Smooth muscle cell of bladder (primary cell): ENCODE measurements around the gene OSGEP. TPM values are rescaled to one million over a fixed set of nuclear protein-coding genes. Genes with fewer than 3 reads are reported as not detected.

Source experiments
- total RNA-seq: library from RNA; depleted of rRNA; stranded (reverse); fragments of >200 nt; gene quantifications from 2 replicates; pipeline ENCODE4 v1.2.3, GENCODE V29; 2014

OSGEP gene
- 23.1 and 25.9 TPM in 2 replicates for total RNA-seq

DNA sequence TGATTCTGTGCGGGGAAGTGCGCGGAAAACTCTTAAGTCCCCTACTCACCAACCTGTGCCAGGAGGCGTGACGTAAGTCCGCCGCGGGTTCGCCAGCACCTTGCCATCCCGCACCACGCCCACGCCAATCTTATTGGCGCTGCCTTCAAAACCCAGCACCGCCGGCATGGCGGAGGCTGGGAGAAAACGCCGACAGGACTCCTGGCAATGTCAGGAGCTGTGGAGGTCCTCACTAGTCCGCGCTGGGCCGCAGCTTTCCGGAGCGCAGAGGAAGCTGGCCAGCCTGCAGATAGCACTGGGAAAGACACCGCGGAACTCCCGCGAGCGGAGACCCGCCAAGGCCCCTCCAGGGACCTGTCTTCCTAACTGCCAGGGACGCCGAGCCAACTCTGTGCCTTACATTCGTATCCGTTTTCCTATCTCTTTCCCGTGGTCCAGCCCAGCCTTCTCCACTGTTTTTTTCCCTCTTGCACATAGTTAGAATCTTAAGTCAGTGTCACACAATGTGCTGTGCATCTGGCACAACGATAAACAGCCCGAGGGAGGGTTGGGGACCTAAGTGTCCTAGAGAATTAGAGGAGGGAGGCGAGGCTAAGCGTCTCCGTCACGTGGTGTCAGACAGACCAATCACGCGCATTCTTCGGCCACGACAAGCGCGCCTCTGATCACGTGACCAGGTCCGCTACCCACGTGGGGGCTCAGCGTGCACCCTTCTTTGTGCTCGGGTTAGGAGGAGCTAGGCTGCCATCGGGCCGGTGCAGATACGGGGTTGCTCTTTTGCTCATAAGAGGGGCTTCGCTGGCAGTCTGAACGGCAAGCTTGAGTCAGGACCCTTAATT lies at the start of gene OSGEP, which contains the start of gene APEX1:
Gene OSGEP (minus strand): TSS at position 297 of the 839 bp plus-strand sequence. CDS start 129 bp downstream, at position 168.
Gene APEX1 (plus strand): TSS at position 711 of the 839 bp plus-strand sequence. CDS start 420 bp downstream, outside the sequence.

DNA sequence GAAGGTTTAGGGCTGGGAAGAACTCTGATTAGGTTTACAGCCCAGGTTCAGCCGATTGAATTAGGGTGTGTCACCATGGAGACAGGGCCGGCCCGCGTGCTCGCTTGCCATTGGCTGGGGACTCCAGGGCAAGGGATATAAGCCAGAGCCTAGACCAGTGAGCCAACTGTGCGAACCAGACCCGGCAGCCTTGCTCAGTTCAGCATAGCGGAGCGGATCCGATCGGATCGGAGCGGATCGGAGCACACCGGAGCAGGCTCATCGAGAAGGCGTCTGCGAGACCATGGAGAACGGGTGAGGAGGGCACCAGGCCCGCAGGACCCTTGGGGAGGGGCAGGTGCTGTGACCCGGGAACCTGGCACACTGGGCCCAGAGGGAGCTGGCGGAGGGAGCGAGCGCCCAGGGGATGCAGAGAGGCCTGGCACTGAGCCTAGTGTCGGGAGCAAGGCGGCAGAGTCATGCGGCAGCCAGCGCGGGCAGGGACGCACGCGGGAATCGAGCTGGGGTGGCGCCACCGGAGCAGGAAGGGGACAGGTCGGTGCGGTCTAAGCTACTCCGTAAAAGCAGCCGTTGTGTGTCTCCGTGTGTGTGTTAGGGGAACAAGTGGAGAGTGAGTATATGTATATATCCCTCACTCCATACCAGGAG lies 14.8 kb upstream of the OSGEP start, which contains the start of gene PNP:
Gene PNP (plus strand): TSS at position 165 of the 648 bp plus-strand sequence. CDS start 119 bp downstream, at position 284.

DNA sequence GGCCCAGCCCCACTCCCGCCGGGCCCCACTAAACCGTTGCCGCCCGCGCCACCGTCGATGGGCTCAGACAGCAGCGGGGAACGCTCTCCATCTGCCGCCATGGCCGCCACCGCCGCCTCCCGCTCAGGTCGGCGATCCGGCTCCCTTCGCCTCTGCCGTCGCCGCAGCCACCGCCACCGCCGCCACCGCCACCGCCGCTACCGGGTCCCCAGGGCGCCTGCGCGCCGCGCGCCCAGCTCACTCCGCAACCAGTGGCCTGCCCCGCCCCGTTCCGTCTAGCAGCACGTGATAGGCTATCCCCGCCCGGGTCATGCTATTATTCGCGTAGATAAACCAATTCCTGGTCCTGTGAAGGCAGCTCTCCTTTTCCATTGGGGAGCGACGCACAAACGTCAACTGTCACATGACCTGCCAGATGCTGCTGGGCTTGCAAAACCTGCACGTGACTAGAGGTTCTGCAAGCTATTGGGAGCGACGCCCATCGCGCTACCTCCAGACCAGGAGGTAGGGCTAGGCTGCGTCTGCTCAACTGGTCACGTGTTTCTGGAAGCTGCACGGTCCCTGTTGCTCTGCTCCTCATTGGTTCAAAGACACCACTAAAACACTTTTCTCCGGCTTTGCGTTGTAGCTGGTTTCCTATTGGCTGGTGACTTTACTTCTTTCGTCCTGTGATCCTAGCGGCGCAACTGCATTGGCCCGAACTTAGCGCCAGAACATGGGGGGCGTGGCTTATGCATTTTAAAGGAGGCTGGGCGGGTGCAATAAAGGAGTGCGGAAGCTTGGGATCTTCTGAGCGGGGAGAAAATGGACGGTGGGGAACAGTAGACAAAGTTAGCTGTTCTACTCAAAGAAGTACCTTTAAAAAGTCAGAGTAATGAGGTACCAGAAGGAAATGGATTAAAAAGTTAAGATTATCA lies 6.9 kb upstream of the OSGEP start, which contains the start of gene PIP4P1:
Gene PIP4P1 (minus strand): TSS at position 210 of the 917 bp plus-strand sequence. CDS start 109 bp downstream, at position 101.

GRCh38 chr14:20435582-20436362 lies 18.8 kb downstream of the OSGEP start, which contains the start of gene KLHL33:
Gene KLHL33 (minus strand): TSS chr14:20436166. CDS start chr14:20435811, 355 bp downstream.

GRCh38 chr14:20412876-20413743 lies 41.5 kb downstream of the OSGEP start, which contains the start of gene TEP1:
Gene TEP1 (minus strand): TSS chr14:20413501. CDS start chr14:20408439, 5,062 bp downstream.

Other genes with a start within 250 kb of the OSGEP start
- gene OR11H6, start 231.1 kb downstream of the OSGEP start, total RNA-seq = not detected in 2 replicates
- gene OR11H7, start 225.8 kb downstream of the OSGEP start, total RNA-seq = not detected in 2 replicates
- gene OR11H4, start 215.5 kb downstream of the OSGEP start, total RNA-seq = not detected in 2 replicates
- gene TTC5, start 148.9 kb downstream of the OSGEP start, total RNA-seq = 19.3 and 21.0 TPM in 2 replicates
- 49.9 and 51.5 TPM in 2 replicates for gene CCNB1IP1, start 121.5 kb downstream of the OSGEP start, total RNA-seq
- gene PARP2, start 111.2 kb downstream of the OSGEP start, total RNA-seq = 4.3 and 5.6 TPM in 2 replicates
- gene TEP1, start 41.3 kb downstream of the OSGEP start, total RNA-seq = 10.0 and 16.0 TPM in 2 replicates
- 0.14 and 0.18 TPM in 2 replicates for gene KLHL33, start 18.6 kb downstream of the OSGEP start, total RNA-seq
- gene APEX1, start 414 bp upstream of the OSGEP start, total RNA-seq = 58.3 and 88.6 TPM in 2 replicates
- gene PIP4P1, start 6.6 kb upstream of the OSGEP start, total RNA-seq = 21.6 and 23.3 TPM in 2 replicates
- 11.4 and 14.3 TPM in 2 replicates for gene PNP, start 14.6 kb upstream of the OSGEP start, total RNA-seq
- gene RNASE10, start 50.7 kb upstream of the OSGEP start, total RNA-seq = 0.09 TPM in 1 of 2 replicates, not detected in the other
- not detected in 2 replicates for gene RNASE9, start 106.2 kb upstream of the OSGEP start, total RNA-seq
- not detected in 2 replicates for gene RNASE11, start 133.2 kb upstream of the OSGEP start, total RNA-seq
- gene RNASE12, start 136.6 kb upstream of the OSGEP start, total RNA-seq = not detected in 2 replicates
- not detected in 2 replicates for gene OR6S1, start 186.9 kb upstream of the OSGEP start, total RNA-seq
- gene RNASE4, start 229.7 kb upstream of the OSGEP start, total RNA-seq = 14.4 and 29.1 TPM in 2 replicates
- gene ANG, start 234.0 kb upstream of the OSGEP start, total RNA-seq = 5.1 and 10.4 TPM in 2 replicates